HG02885 (cell line): Measurements from ENCODE around the gene MICU2.
A peak's percentile ranks its signal among the peaks of the same experiment; 100 is the strongest.

ENCODE experiments used
- ATAC-seq: cut with Tn5 transposase; IDR thresholded peaks from one replicate; pipeline ENCODE4 v1.9.1; 2021; ENCODE audit warnings: mild to moderate bottlenecking; ENCODE audit not compliant: unreplicated experiment, poor library complexity

The MICU2 gene

DNA sequence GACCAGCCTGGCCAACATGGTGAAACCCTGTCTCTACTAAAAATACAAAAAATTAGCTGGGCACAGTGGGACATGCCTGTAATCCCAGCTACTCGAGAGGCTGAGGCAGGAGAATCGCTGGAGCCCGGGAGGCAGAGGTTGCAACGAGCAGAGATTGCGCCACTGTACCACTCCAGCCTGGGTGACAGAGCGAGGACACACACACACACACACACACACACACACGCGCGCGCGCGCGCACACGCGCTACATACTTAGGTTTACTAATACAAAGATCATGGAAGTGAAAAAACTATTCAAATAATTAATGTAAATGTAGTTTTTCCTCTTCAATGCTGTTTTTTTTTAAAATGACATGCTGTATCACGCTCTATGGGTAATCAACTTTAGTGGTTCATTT is 86.4 kb downstream of the MICU2 start:
- no peak for ATAC-seq

DNA sequence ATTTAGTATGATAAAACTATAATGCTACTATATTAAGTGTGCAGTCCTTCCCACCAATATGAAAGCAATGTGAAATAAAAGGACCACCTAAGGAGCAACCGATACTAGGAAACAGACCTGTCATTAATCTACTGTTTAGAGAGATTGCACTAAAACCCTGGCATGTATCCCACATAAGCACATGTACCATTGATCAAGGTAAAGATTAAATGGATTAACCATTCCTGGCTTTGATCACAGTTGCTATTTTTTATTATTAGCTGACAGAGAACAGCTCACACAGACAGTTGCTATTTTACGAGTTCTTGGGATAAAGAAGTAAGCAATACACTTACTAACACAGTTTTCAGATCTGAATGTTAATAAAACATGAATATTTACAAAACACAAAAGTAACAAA is 87.2 kb downstream of the MICU2 start:
- no peak for ATAC-seq

- ATAC-seq, result no peak
These were observed 92.1 kb downstream of the MICU2 start for GRCh38 chr13:21511849-21512248.

DNA sequence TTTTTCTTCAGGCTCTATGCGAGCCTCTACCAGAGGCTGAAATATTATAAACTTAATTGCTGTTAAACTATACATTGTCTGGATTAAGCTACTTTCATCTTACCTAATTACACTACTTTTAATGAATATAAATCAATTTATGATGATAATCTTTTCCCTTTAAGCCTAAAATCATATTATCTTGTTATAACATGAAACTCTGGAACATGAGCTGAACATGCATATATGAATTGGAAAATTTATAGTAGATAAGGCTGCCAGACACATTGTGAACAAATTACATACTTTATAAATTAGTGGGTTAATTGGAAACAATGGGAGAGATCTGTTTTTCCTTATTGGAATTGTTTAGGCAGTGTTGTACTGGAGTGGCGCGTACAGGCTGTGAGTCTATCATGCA is 99.6 kb downstream of the MICU2 start:
- no peak for ATAC-seq

- ATAC-seq, result no peak
These were observed 102.3 kb downstream of the MICU2 start for GRCh38 chr13:21501686-21502085.

GRCh38 chr13:21486322-21486721 is 117.6 kb downstream of the MICU2 start:
- ATAC-seq, result no peak

- ATAC-seq, result no peak
These were observed 120.2 kb downstream of the MICU2 start for GRCh38 chr13:21483748-21484147.

DNA sequence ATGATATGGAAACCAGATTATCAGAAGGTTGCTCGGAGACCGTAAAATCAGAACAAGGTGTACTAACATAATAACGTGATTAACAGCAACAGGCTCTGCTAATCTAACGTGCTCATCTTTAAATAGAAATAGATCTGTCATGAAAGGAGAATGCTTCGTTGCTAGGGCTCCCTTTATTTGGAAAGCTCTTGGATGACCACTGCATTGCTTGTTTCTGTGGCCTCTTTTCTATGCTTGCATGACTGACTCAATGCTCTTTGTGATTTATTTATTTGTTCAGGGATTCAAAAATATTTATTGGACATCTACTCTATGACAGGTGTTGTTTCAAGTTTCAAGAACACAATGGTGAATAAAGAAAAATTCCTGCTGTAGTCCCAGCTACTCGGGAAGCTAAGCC is 122.6 kb downstream of the MICU2 start:
- no peak for ATAC-seq

DNA sequence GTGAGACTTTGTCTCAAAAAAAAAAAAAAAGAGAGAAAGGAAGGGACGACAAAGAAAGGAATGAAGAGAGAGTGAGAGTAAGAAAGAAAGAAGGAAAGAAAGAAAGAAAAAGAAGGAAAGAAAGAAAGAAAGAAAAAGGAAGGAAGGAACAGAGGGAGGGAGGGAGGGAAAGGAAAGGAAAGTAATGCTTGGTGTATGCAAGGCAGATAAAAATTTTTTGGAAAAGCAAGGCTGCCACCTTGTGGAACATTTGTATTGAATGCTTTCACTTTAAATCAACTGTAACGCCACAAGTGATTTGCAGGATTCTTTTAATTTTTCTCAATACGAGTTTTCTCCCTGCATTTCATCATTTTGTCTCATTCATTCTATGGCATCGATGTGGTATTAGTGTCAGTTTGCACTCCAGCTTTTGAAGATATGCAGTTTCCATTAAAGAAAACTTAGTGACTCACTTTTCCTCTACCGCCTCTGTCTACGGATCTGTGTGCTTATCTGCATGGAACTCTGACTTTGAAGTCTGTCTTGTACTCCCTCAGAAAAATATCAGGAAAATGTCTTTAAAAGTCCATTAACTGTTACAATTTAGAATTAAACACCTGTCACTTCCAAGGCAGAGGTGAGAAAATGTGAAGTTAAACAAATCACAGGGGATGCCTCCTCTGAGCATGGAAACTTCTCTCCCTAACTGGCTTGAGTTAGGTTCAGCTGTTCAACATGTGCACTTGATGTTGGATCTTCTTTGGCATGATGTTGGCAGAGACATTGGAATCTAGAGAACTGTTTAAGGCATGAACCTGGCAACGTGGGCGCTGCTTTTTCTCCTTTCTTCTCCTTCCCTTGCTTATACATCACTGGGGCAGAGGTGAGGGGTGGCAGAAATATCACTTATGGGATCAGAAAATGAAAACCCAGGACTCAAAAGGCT is 124.8 kb downstream of the MICU2 start:
- ATAC-seq, result peak; percentile 37

- ATAC-seq, result peak; percentile 92
These were observed 127.0 kb downstream of the MICU2 start for GRCh38 chr13:21476893-21477472.

DNA sequence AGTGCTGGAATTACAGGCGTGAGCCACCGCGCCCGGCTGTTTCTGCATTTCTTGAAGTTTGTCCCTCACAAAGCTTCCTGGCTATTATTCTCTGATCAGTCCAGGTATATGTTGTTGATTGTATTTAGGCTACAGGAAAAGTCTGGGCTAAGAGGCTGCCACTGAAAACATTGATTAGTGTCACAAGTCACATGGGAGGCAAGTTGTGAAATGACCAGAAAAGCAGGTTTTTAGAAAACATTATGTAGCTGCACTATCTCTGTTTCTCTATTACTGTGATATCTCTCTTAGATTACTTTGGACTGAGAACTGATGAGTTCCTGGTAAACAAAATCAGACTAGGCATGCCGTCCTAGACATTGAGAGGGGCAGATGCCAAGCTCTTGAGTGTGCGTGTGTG is 128.9 kb downstream of the MICU2 start:
- ATAC-seq, result no peak

GRCh38 chr13:21470785-21471184 is 133.2 kb downstream of the MICU2 start:
- ATAC-seq, result no peak

DNA sequence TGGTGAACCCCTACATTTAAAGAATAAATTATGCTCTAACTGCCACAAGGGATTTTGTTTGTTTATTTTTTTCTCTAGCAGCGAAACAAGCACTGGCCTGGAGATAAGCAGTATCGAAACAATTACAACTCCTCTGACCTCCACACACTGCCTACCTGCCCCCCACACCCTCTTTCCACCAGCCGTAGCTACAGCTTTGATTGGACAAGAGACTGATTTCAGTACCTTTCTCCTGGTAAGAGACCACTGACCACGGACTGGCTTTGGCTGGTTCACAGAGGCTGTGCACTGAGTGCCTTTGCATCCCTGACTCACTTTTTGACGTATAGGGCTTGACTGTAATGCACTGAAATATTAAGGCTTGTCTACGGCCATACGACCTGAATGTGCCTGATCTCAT is 137.4 kb downstream of the MICU2 start:
- no peak for ATAC-seq

GRCh38 chr13:21465710-21466160 is 138.2 kb downstream of the MICU2 start:
- ATAC-seq, result no peak

DNA sequence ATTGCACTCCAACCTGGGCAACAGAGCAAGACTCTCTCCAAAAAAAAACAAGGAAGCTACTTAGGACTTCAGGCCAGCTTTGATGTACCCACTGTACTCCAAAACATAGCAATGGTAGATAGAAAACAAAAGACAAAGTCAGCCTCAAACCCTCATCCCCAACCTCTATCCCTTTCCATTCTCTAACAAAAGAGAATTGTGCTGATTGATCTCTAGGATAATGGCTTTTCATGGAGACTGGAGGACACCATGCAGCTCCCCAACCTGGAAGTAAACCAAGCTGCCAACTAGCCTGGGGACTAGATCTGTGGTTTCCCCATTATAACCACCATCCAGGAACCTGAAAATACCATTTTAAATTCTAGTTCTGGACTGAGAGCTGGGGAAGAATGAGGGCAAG is 140.5 kb downstream of the MICU2 start:
- no peak for ATAC-seq

- no peak for ATAC-seq
These were observed 142.8 kb downstream of the MICU2 start for GRCh38 chr13:21461131-21461530.

- peak; percentile 89 for ATAC-seq
These were observed 144.9 kb downstream of the MICU2 start, which contains the start of gene ZDHHC20 for GRCh38 chr13:21458813-21459701. Gene ZDHHC20 (minus strand): TSS chr13:21459303. CDS start chr13:21459171, 132 bp downstream.

- peak; percentile 41 for ATAC-seq
These were observed 145.5 kb downstream of the MICU2 start for GRCh38 chr13:21458451-21458812.

GRCh38 chr13:21453387-21454081 is 150.4 kb downstream of the MICU2 start:
- no peak for ATAC-seq

- ATAC-seq, result no peak
These were observed 153.0 kb downstream of the MICU2 start for GRCh38 chr13:21450936-21451335.
